K562 (cell line): ENCODE results near the gene PACSIN1. TPM values are rescaled to one million over a fixed set of nuclear protein-coding genes. Genes with fewer than 3 reads are reported as not detected.
A peak's percentile ranks its signal among the peaks of the same experiment; 100 is the strongest.

Source experiments
- CBX1 ChIP-seq: sonication (generic); IDR thresholded peaks from 2 replicates; pipeline ENCODE4 v1.6.1; 2016; ENCODE audit warnings: antibody characterized with exemption, low read depth, mild to moderate bottlenecking
- CUX1 ChIP-seq: fragments of 200-800 bp; sonication (Bioruptor generic); IDR thresholded peaks from 2 replicates; pipeline ENCODE4 v1.6.1; 2016; ENCODE audit warnings: missing genetic modification characterization, missing compliant biosample characterization
- E2F4 ChIP-seq: sonication (generic); formaldehyde crosslinking; IDR thresholded peaks from 2 replicates; pipeline ENCODE4 v1.8.0; 2022; ENCODE audit warnings: mild to moderate bottlenecking, low read depth, missing genetic modification reagents
- EP400 ChIP-seq: fragments of 450-650 bp; IDR thresholded peaks from 2 replicates; pipeline ENCODE4 v1.6.1; 2017; ENCODE audit warnings: antibody characterized with exemption, mild to moderate bottlenecking, moderate library complexity
- HDAC1 ChIP-seq, 2 experiments: fragments of 450-650 bp; IDR thresholded peaks; 2 replicates each; pipeline ENCODE4 v1.6.1; 2016 to 2017; ENCODE audit warnings: inconsistent platforms in 1 of 2, mild to moderate bottlenecking in 1 of 2, moderate library complexity in 1 of 2
- KLF1 ChIP-seq: fragments of 450-650 bp; IDR thresholded peaks from 2 replicates; pipeline ENCODE4 v1.6.1; 2016; ENCODE audit warnings: missing genetic modification characterization, missing compliant biosample characterization
- MNT ChIP-seq, 2 experiments: fragments of 450-650 bp; conservative IDR thresholded peaks; 2 replicates each; pipeline ENCODE4 v1.6.1; 2017; ENCODE audit warnings: mild to moderate bottlenecking in 2 of 2, moderate library complexity in 2 of 2
- NCOA1 ChIP-seq: fragments of 450-650 bp; IDR thresholded peaks from 2 replicates; pipeline ENCODE4 v1.6.1; 2016; ENCODE audit warnings: low read depth
- NRF1 ChIP-seq, 2 experiments: fragments of 450-650 bp; IDR thresholded peaks in 1 of 2; conservative IDR thresholded peaks in 1 of 2; 2 replicates each; pipeline ENCODE4 v1.6.1; 2014; ENCODE audit warnings: mild to moderate bottlenecking in 2 of 2
- POLR2A ChIP-seq: fragments of 450-650 bp; conservative IDR thresholded peaks from 2 replicates; pipeline ENCODE4 v1.6.1; 2016
- PTBP1 ChIP-seq: fragments of 200-400 bp; formaldehyde crosslinking; IDR thresholded peaks from 2 replicates; pipeline ENCODE4 v1.6.1; 2017; ENCODE audit warnings: low read depth, low read length
- TCF3 ChIP-seq: sonication (generic); formaldehyde crosslinking; IDR thresholded peaks from 2 replicates; pipeline ENCODE4 v1.4.0; 2020; ENCODE audit warnings: mild to moderate bottlenecking, missing genetic modification reagents
- XRCC5 ChIP-seq: fragments of 200-400 bp; formaldehyde crosslinking; IDR thresholded peaks from 2 replicates; pipeline ENCODE4 v1.6.1; 2017; ENCODE audit warnings: low read depth, mild to moderate bottlenecking, low read length
- ZBTB34 ChIP-seq: fragments of 250-450 bp; sonication (Bioruptor Pico); IDR thresholded peaks from 2 replicates; pipeline ENCODE4 v1.8.0; 2021; ENCODE audit warnings: mild to moderate bottlenecking, moderate library complexity
- ZBTB9 ChIP-seq: fragments of 450-650 bp; formaldehyde crosslinking; IDR thresholded peaks from 2 replicates; pipeline ENCODE4 v1.4.0; 2020; ENCODE audit warnings: mild to moderate bottlenecking, moderate library complexity
- ZFX ChIP-seq: sonication (generic); formaldehyde crosslinking; IDR thresholded peaks from 2 replicates; pipeline ENCODE4 v1.8.0; 2022; ENCODE audit warnings: mild to moderate bottlenecking, missing genetic modification reagents, moderate library complexity
- ZSCAN29 ChIP-seq: fragments of 450-650 bp; IDR thresholded peaks from 2 replicates; pipeline ENCODE4 v1.6.1; 2017
- polyA plus RNA-seq, 8 experiments: library from polyadenylated mRNA; depleted of rRNA in 4 of 8; stranded (reverse) in 5 of 8; unstranded in 3 of 8; fragments of >200 nt; fragmentation: Nextera tagmentation in 2 of 8; fragmentation: Illumina TruSeq in 1 of 8; extraction: Ambion mirVana in 2 of 8; extraction: Trizol in 1 of 8; gene quantifications; 2 replicates each; pipeline versions ENCODE4 v1.2.1 to v1.2.3, GENCODE V29; 2011 to 2014; ENCODE audit warnings: inconsistent platforms in 1 of 8, missing spikeins in 1 of 8
- total RNA-seq, 7 experiments: library from RNA; depleted of rRNA in 6 of 7; stranded (reverse); fragments of >200 nt in 6 of 7; fragmentation: Illumina TruSeq in 2 of 7; extraction: Trizol in 2 of 7; gene quantifications; 2 replicates each; pipeline versions ENCODE4 v1.2.1 to v1.2.3, GENCODE V29; 2011 to 2021; ENCODE audit warnings: low replicate concordance in 1 of 7

The PACSIN1 gene
- total and polyA plus RNA-seq, 9 of the 15 experiments (the other 6 are each of a cell fraction or from before 2014, with no cell fraction given) = 0.01 to 1.7 (median 0.45) TPM

GRCh38 chr6:34560366-34561226 is 94.7 kb downstream of the PACSIN1 start (continued):
- TF ChIP-seq E2F4 (no peak), ZSCAN29 (0 out of 2 replicates have a peak, but pooled peaks have one; percentile 22), HDAC1 (IDR thresholded peaks at IDR 0.05) (peak; percentile 55 to 89; a peak in 3 of 4 replicates), NCOA1 (peak; percentile 78; the same call in 1 of the 2 replicates), NRF1 (conservative IDR thresholded peaks at IDR 0.05 in 1 of 2, IDR thresholded peaks at IDR 0.05 in 1 of 2) (peak; percentile 66 to 75), CBX1 (peak; percentile 96), MNT (conservative IDR thresholded peaks at IDR 0.05) (peak; percentile 76 to 88), CUX1 (CRISPR knock-in tag) (no peak), ZBTB9 (CRISPR knock-in tag) (peak; percentile 89; the same call in 1 of the 2 replicates), KLF1 (tag) (peak; percentile 81), ZBTB34 (CRISPR knock-in tag) (no peak), TCF3 (CRISPR knock-in tag) (peak; percentile 94), EP400 (peak; percentile 73), POLR2A (peak; percentile 67), ZFX (CRISPR knock-in tag) (peak; percentile 90), PTBP1 (peak; percentile 98), XRCC5 (no peak; the same call in 1 of the 2 replicates)
